A549 treated with dexamethasone at 1 μM for 4 hours (cell line): Measurements from ENCODE around the gene SAT2. TPM values are rescaled to one million over a fixed set of nuclear protein-coding genes. Genes with fewer than 3 reads are reported as not detected.

ENCODE experiments used
- total RNA-seq: library from RNA; stranded (reverse); fragments of 200-300 nt; extraction: Qiagen RNA extraction; gene quantifications from 5 replicates; pipeline ENCODE4 v1.2.3, GENCODE V29; 2022

SAT2 gene
- total RNA-seq = 61.1 to 73.5 TPM (median 62.9 TPM) in 5 replicates

GRCh38 chr17:7627250-7628121 is at the start of gene SAT2:
Gene SAT2, minus strand, starts transcription at chr17:7627821. Its CDS starts 186 bp downstream, at chr17:7627635.

GRCh38 chr17:7650509-7651096 is 23.0 kb upstream of the SAT2 start, which contains the start of gene ATP1B2:
Gene ATP1B2, plus strand, starts transcription at chr17:7650926. Its CDS starts 593 bp downstream, at chr17:7651519.

GRCh38 chr17:7629939-7630571 is 2.4 kb upstream of the SAT2 start, which contains the start of gene SHBG:
Gene SHBG, plus strand, starts transcription at chr17:7630135. Its CDS starts 38 bp downstream, at chr17:7630173.

GRCh38 chr17:7614425-7615264 is 13.0 kb downstream of the SAT2 start, which contains the start of gene FXR2:
Gene FXR2, minus strand, starts transcription at chr17:7614897. Its CDS starts 365 bp downstream, at chr17:7614532.

GRCh38 chr17:7589891-7590691 is 37.5 kb downstream of the SAT2 start, which contains the start of gene SOX15:
Gene SOX15, minus strand, starts transcription at chr17:7590094. Its CDS starts 418 bp downstream, at chr17:7589676.

GRCh38 chr17:7583253-7584109 is 44.1 kb downstream of the SAT2 start, which contains the start of gene MPDU1:
Gene MPDU1, plus strand, starts transcription at chr17:7583852. Its CDS starts 11 bp downstream, at chr17:7583863.

GRCh38 chr17:7579001-7579833 is 48.4 kb downstream of the SAT2 start, which contains the start of gene CD68:
Gene CD68, plus strand, starts transcription at chr17:7579638. Its CDS starts 40 bp downstream, at chr17:7579678.

Other genes with a start within 250 kb of the SAT2 start
- 1.1 to 1.5 TPM (median 1.3 TPM) in 5 replicates for gene TNK1, start 246.7 kb downstream of the SAT2 start, total RNA-seq
- gene PLSCR3, start 233.3 kb downstream of the SAT2 start, total RNA-seq = 36.7 to 50.6 TPM (median 41.6 TPM) in 5 replicates
- 204 to 220 TPM (median 207 TPM) in 5 replicates for gene TMEM256, start 223.7 kb downstream of the SAT2 start, total RNA-seq
- 11.3 to 19.7 TPM (median 17.9 TPM) in 5 replicates for gene NLGN2, start 220.0 kb downstream of the SAT2 start, total RNA-seq
- gene SPEM1, start 207.5 kb downstream of the SAT2 start, total RNA-seq = 0.09 to 0.18 TPM (median 0.12 TPM) in 4 of 5 replicates, not detected in the other
- 0.13 to 0.18 TPM in 2 of 5 replicates, not detected in the others for gene SPEM2, start 202.2 kb downstream of the SAT2 start, total RNA-seq
- gene SPEM3, start 199.0 kb downstream of the SAT2 start, total RNA-seq = 0.02 to 0.05 TPM (median 0.04 TPM) in 3 of 5 replicates, not detected in the others
- 10.3 to 14.6 TPM (median 13.0 TPM) in 5 replicates for gene TMEM102, start 192.4 kb downstream of the SAT2 start, total RNA-seq
- 1.1 to 1.3 TPM (median 1.1 TPM) in 5 replicates for gene FGF11, start 188.3 kb downstream of the SAT2 start, total RNA-seq
- gene CHRNB1, start 182.8 kb downstream of the SAT2 start, total RNA-seq = 6.9 to 11.8 TPM (median 9.0 TPM) in 5 replicates
- gene ZBTB4, start 148.2 kb downstream of the SAT2 start, total RNA-seq = 20.6 to 29.5 TPM (median 27.8 TPM) in 5 replicates
- not detected in 5 replicates for gene SLC35G6, start 146.4 kb downstream of the SAT2 start, total RNA-seq
- gene POLR2A, start 143.5 kb downstream of the SAT2 start, total RNA-seq = 49.1 to 95.5 TPM (median 91.3 TPM) in 5 replicates
- gene TNFSF12, start 78.8 kb downstream of the SAT2 start, total RNA-seq = 6.8 to 12.9 TPM (median 12.1 TPM) in 5 replicates
- gene TNFSF13, start 69.1 kb downstream of the SAT2 start, total RNA-seq = 0.46 to 0.83 TPM (median 0.62 TPM) in 5 replicates
- 87.8 to 104 TPM (median 102 TPM) in 5 replicates for gene SENP3, start 65.9 kb downstream of the SAT2 start, total RNA-seq
- gene CD68, start 48.2 kb downstream of the SAT2 start, total RNA-seq = 24.8 to 38.2 TPM (median 33.6 TPM) in 5 replicates
- gene MPDU1, start 44.0 kb downstream of the SAT2 start, total RNA-seq = 117 to 135 TPM (median 121 TPM) in 5 replicates
- 0.16 to 0.27 TPM (median 0.20 TPM) in 5 replicates for gene SOX15, start 37.7 kb downstream of the SAT2 start, total RNA-seq
- 45.4 to 60.2 TPM (median 59.3 TPM) in 5 replicates for gene FXR2, start 12.9 kb downstream of the SAT2 start, total RNA-seq
- gene SHBG, start 2.3 kb upstream of the SAT2 start, total RNA-seq = 0.27 to 0.56 TPM (median 0.43 TPM) in 5 replicates
- gene ATP1B2, start 23.1 kb upstream of the SAT2 start, total RNA-seq = 0.08 to 0.46 TPM (median 0.39 TPM) in 5 replicates
- gene TP53, start 59.7 kb upstream of the SAT2 start, total RNA-seq = 38.7 to 51.6 TPM (median 47.4 TPM) in 5 replicates
- gene WRAP53, start 60.7 kb upstream of the SAT2 start, total RNA-seq = 27.7 to 33.8 TPM (median 32.7 TPM) in 5 replicates
- 0.99 to 1.5 TPM (median 1.3 TPM) in 5 replicates for gene EFNB3, start 77.4 kb upstream of the SAT2 start, total RNA-seq
- 0.02 to 0.06 TPM (median 0.03 TPM) in 5 replicates for gene DNAH2, start 89.9 kb upstream of the SAT2 start, total RNA-seq
- gene KDM6B, start 206.4 kb upstream of the SAT2 start, total RNA-seq = 10.5 to 21.0 TPM (median 14.6 TPM) in 5 replicates
- 0.16 to 1.2 TPM (median 0.64 TPM) in 5 replicates for gene TMEM88, start 227.2 kb upstream of the SAT2 start, total RNA-seq
- 189 to 229 TPM (median 204 TPM) in 5 replicates for gene NAA38, start 229.7 kb upstream of the SAT2 start, total RNA-seq
- 20.9 to 22.7 TPM (median 21.7 TPM) in 5 replicates for gene CYB5D1, start 230.2 kb upstream of the SAT2 start, total RNA-seq